Trophoblast cell (in vitro differentiated cells and primary cell): ENCODE measurements around the gene DENND1A.

Experiments used
- DNase-seq, 2 donors: peaks; one replicate each; pipeline ENCODE4 v3.0.0-alpha.2; 2016
- H2AFZ ChIP-seq: 2 replicates; pipeline ENCODE4 v1.6.1; 2013; ENCODE audit warnings: low read length, moderate library complexity, mild to moderate bottlenecking; ENCODE audit not compliant: insufficient read depth, poor library complexity
- H2AK5ac ChIP-seq: 2 replicates; pipeline ENCODE4 v1.6.1; 2013; ENCODE audit warnings: mild to moderate bottlenecking, low read length
- H2BK120ac ChIP-seq: 2 replicates; pipeline ENCODE4 v1.6.1; 2013; ENCODE audit warnings: low read length, mild to moderate bottlenecking, moderate library complexity; ENCODE audit not compliant: insufficient read depth, poor library complexity
- H2BK12ac ChIP-seq: 2 replicates; pipeline ENCODE4 v1.6.1; 2013; ENCODE audit warnings: mild to moderate bottlenecking, low read length, moderate library complexity
- H2BK5ac ChIP-seq: 2 replicates; pipeline ENCODE4 v1.6.1; 2013; ENCODE audit warnings: low read length, low read depth, moderate library complexity, mild to moderate bottlenecking; ENCODE audit not compliant: poor library complexity
- H3K14ac ChIP-seq: 2 replicates; pipeline ENCODE4 v1.6.1; 2013; ENCODE audit warnings: mild to moderate bottlenecking, low read length
- H3K18ac ChIP-seq: 2 replicates; pipeline ENCODE4 v1.6.1; 2013; ENCODE audit warnings: mild to moderate bottlenecking, low read length
- H3K23ac ChIP-seq: 2 replicates; pipeline ENCODE4 v1.6.1; 2013; ENCODE audit warnings: low read length
- H3K27ac ChIP-seq: 2 replicates; pipeline ENCODE4 v1.5.1; 2013; ENCODE audit warnings: low read depth, mild to moderate bottlenecking, inconsistent platforms, low read length, moderate library complexity
- H3K27me3 ChIP-seq: 2 replicates; pipeline ENCODE4 v1.6.1; 2013; ENCODE audit warnings: inconsistent platforms, mild to moderate bottlenecking, low read length, moderate library complexity; ENCODE audit not compliant: insufficient read depth
- H3K36me3 ChIP-seq, 2 experiments: 1 replicate in 1 of 2; 2 replicates in 1 of 2; pipeline ENCODE4 v1.6.1; 2013; ENCODE audit warnings: low read length in 2 of 2, mild to moderate bottlenecking in 2 of 2, moderate library complexity in 1 of 2; ENCODE audit not compliant: insufficient read depth in 2 of 2, control insufficient read depth in 1 of 2
- H3K4ac ChIP-seq: 2 replicates; pipeline ENCODE4 v1.6.1; 2013; ENCODE audit warnings: low read depth, mild to moderate bottlenecking, low read length, moderate library complexity
- H3K4me1 ChIP-seq, 2 experiments: 1 replicate in 1 of 2; 2 replicates in 1 of 2; pipeline ENCODE4 v1.6.1; 2013; ENCODE audit warnings: low read length in 2 of 2, mild to moderate bottlenecking in 2 of 2, moderate library complexity in 1 of 2; ENCODE audit not compliant: insufficient read depth in 2 of 2, control insufficient read depth in 1 of 2
- H3K4me2 ChIP-seq: 2 replicates; pipeline ENCODE4 v1.6.1; 2013; ENCODE audit warnings: inconsistent platforms, mild to moderate bottlenecking, low read length, moderate library complexity
- H3K4me3 ChIP-seq: 2 replicates; pipeline ENCODE4 v1.5.1; 2013; ENCODE audit warnings: mild to moderate bottlenecking, low read depth, low read length, inconsistent platforms
- H3K79me1 ChIP-seq: one replicate; pipeline ENCODE4 v1.6.1; 2013; ENCODE audit warnings: low read length
- H3K79me2 ChIP-seq: 2 replicates; pipeline ENCODE4 v1.6.1; 2013; ENCODE audit warnings: low read length, mild to moderate bottlenecking; ENCODE audit not compliant: control insufficient read depth, insufficient read depth, poor library complexity
- H3K9ac ChIP-seq: 2 replicates; pipeline ENCODE4 v1.6.1; 2013; ENCODE audit warnings: mild to moderate bottlenecking, low read length
- H3K9me3 ChIP-seq: 2 replicates; pipeline ENCODE4 v1.6.1; 2013; ENCODE audit warnings: low read depth, mild to moderate bottlenecking, control low read depth, inconsistent platforms, low read length; ENCODE audit not compliant: insufficient read depth
- H4K12ac ChIP-seq: 2 replicates; pipeline ENCODE4 v1.6.1; 2013; ENCODE audit warnings: low read depth, mild to moderate bottlenecking, low read length, moderate library complexity
- H4K8ac ChIP-seq: 2 replicates; pipeline ENCODE4 v1.6.1; 2013; ENCODE audit warnings: low read depth, mild to moderate bottlenecking, low read length, moderate library complexity
- H4K91ac ChIP-seq: one replicate; pipeline ENCODE4 v1.6.1; 2013; ENCODE audit warnings: low read depth, mild to moderate bottlenecking, low read length, moderate library complexity
- WGBS: extraction: QIAGEN DNeasy Blood & Tissue Kit; methylation state at CpG from one replicate; pipeline ENCODE4 v1.1.7; 2013; ENCODE audit warnings: missing lambda C conversion rate; ENCODE audit not compliant: insufficient read length, insufficient coverage; ENCODE audit errors: extremely low coverage; 5-methylcytosine and 5-hydroxymethylcytosine counted together

Gene DENND1A

GRCh38 chr9:123571240-123571639 is 358.7 kb downstream of the DENND1A start:
- no peak for DNase-seq
- H2BK12ac ChIP-seq: no peak overlapping the region
- H3K18ac ChIP-seq: no peak overlapping the region
- H3K36me3 ChIP-seq: peaks cover 0 to 3% of the 10 kb centered on the region in 2 experiments
- no peak overlapping the region for H4K91ac ChIP-seq
- H2BK5ac ChIP-seq: no peak overlapping the region
- no peak overlapping the region for H3K23ac ChIP-seq
- no peak overlapping the region for H4K8ac ChIP-seq
- no peak overlapping the region for H3K4me2 ChIP-seq
- no peaks in the 10 kb centered on the region for H3K27me3 ChIP-seq
- no peak overlapping the region for H3K9ac ChIP-seq
- no peaks in the 10 kb centered on the region for H3K4me1 ChIP-seq
- H3K79me2 ChIP-seq: no peaks in the 10 kb centered on the region
- H2BK120ac ChIP-seq: no peak overlapping the region
- no peak overlapping the region for H2AFZ ChIP-seq
- no peak overlapping the region for H3K4me3 ChIP-seq
- H2AK5ac ChIP-seq: no peak overlapping the region
- H3K27ac ChIP-seq: no peak overlapping the region
- no peak overlapping the region for H4K12ac ChIP-seq
- no peaks in the 10 kb centered on the region for H3K79me1 ChIP-seq
- no peak overlapping the region for H3K4ac ChIP-seq
- H3K14ac ChIP-seq: no peak overlapping the region
- WGBS: no CpG with 5 or more reads among the region's 2 CpGs
- no peaks in the 10 kb centered on the region for H3K9me3 ChIP-seq

GRCh38 chr9:123568691-123569688 is 360.9 kb downstream of the DENND1A start:
- no CpG with 5 or more reads among the region's 17 CpGs for WGBS
- no peak overlapping the region for H3K18ac ChIP-seq

GRCh38 chr9:123567013-123567412 is 362.9 kb downstream of the DENND1A start:
- Histone ChIP-seq H3K14ac (no peak overlapping the region), H3K18ac (no peak overlapping the region)
- WGBS: no CpG with 5 or more reads among the region's 3 CpGs

More at GRCh38 chr9:123568691-123569688, 360.9 kb downstream of the DENND1A start:
- Histone ChIP-seq H3K4me2 (no peak overlapping the region), H4K8ac (no peak overlapping the region), H3K9ac (no peak overlapping the region), H3K4ac (no peak overlapping the region), H3K79me2 (no peaks in the 10 kb centered on the region), H3K27me3 (no peaks in the 10 kb centered on the region), H3K4me1 (no peaks in the 10 kb centered on the region), H2BK120ac (no peak overlapping the region), H2BK12ac (no peak overlapping the region), H2AK5ac (no peak overlapping the region), H3K36me3 (no peaks in the 10 kb centered on the region), H2AFZ (no peak overlapping the region), H3K23ac (no peak overlapping the region), H4K12ac (no peak overlapping the region), H4K91ac (no peak overlapping the region), H3K4me3 (no peak overlapping the region), H3K79me1 (no peaks in the 10 kb centered on the region), H2BK5ac (no peak overlapping the region), H3K27ac (no peak overlapping the region), H3K14ac (no peak overlapping the region), H3K9me3 (no peaks in the 10 kb centered on the region)
- no peak for DNase-seq

GRCh38 chr9:123564652-123565051 is 365.3 kb downstream of the DENND1A start:
- Histone ChIP-seq H3K27ac (no peak overlapping the region), H3K9me3 (no peaks in the 10 kb centered on the region), H3K18ac (no peak overlapping the region), H3K4me2 (no peak overlapping the region), H3K23ac (no peak overlapping the region), H3K4ac (no peak overlapping the region), H4K91ac (no peak overlapping the region), H3K14ac (no peak overlapping the region), H3K9ac (no peak overlapping the region), H3K27me3 (no peaks in the 10 kb centered on the region), H2AK5ac (no peak overlapping the region), H3K79me1 (no peaks in the 10 kb centered on the region), H3K4me1 (peaks cover 2 to 3% of the 10 kb centered on the region in 2 experiments), H4K8ac (no peak overlapping the region), H3K36me3 (no peaks in the 10 kb centered on the region), H3K79me2 (no peaks in the 10 kb centered on the region), H2BK120ac (no peak overlapping the region), H2BK5ac (no peak overlapping the region), H4K12ac (no peak overlapping the region), H2BK12ac (no peak overlapping the region), H2AFZ (no peak overlapping the region), H3K4me3 (no peak overlapping the region)
- DNase-seq: no peak
- WGBS: no CpG with 5 or more reads among the region's 1 CpG

More at GRCh38 chr9:123567013-123567412, 362.9 kb downstream of the DENND1A start:
- Histone ChIP-seq H3K27ac (no peak overlapping the region), H3K79me2 (no peaks in the 10 kb centered on the region), H2BK12ac (no peak overlapping the region), H3K4me3 (no peak overlapping the region), H2BK120ac (no peak overlapping the region), H3K79me1 (no peaks in the 10 kb centered on the region), H2AFZ (no peak overlapping the region), H3K23ac (no peak overlapping the region), H3K4ac (no peak overlapping the region), H2AK5ac (no peak overlapping the region), H3K27me3 (no peaks in the 10 kb centered on the region), H3K4me1 (peaks cover 2 to 3% of the 10 kb centered on the region in 2 experiments), H4K91ac (no peak overlapping the region), H3K9me3 (no peaks in the 10 kb centered on the region), H3K9ac (no peak overlapping the region), H3K4me2 (no peak overlapping the region), H3K36me3 (no peaks in the 10 kb centered on the region), H4K12ac (no peak overlapping the region), H2BK5ac (no peak overlapping the region), H4K8ac (no peak overlapping the region)
- DNase-seq: no peak
